ENCODE results near the gene SHB.

Gene SHB

DNA sequence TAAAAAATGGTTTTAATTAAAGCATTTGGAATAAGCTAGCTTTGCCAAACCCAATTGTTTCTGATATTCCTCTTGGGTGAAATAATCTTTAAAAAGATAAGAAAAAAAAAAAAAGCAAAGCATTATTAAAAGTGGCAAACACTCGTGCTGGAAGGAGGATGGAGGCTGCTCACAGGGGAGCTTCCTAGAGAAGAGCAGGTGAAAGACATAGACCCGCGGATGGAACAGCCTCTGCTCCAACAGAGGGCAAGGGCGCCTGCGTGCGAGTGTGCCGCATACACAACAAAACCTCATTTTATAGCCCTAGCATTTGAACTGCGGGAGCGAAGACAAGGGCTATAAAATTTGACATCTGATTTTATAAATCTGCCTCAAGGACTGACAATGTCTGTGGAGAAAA, 131.7 kb downstream of the SHB start:
- no peaks in the 10 kb centered on the region for H3K4me1 ChIP-seq (ENCODE audit: insufficient read depth, low read length, severe bottlenecking)
- no peak overlapping the region for H2AFZ ChIP-seq (ENCODE audit: low read length)
- no peaks in the 10 kb centered on the region for H3K27me3 ChIP-seq (ENCODE audit: insufficient read depth, low read length)
- H3K9me3 ChIP-seq (ENCODE audit: low read length) = no peaks in the 10 kb centered on the region
- no peak overlapping the region for H3K9ac ChIP-seq (ENCODE audit: low read length)
- TF ChIP-seq, protein P1, sequence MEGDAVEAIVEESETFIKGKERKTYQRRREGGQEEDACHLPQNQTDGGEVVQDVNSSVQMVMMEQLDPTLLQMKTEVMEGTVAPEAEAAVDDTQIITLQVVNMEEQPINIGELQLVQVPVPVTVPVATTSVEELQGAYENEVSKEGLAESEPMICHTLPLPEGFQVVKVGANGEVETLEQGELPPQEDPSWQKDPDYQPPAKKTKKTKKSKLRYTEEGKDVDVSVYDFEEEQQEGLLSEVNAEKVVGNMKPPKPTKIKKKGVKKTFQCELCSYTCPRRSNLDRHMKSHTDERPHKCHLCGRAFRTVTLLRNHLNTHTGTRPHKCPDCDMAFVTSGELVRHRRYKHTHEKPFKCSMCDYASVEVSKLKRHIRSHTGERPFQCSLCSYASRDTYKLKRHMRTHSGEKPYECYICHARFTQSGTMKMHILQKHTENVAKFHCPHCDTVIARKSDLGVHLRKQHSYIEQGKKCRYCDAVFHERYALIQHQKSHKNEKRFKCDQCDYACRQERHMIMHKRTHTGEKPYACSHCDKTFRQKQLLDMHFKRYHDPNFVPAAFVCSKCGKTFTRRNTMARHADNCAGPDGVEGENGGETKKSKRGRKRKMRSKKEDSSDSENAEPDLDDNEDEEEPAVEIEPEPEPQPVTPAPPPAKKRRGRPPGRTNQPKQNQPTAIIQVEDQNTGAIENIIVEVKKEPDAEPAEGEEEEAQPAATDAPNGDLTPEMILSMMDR (IDR thresholded peaks at IDR 0.05; ENCODE audit: low read length) = no peak
- TF ChIP-seq EZH2 (IDR thresholded peaks at IDR 0.05; ENCODE audit: borderline replicate concordance, low read length) = no peak
- H3F3A ChIP-seq (ENCODE audit: insufficient read depth, low read length) = no peaks in the 10 kb centered on the region
- H3K9me2 ChIP-seq (ENCODE audit: low read depth, low read length) = no peaks in the 10 kb centered on the region
- H3K79me2 ChIP-seq (ENCODE audit: insufficient read depth, low read length) = no peaks in the 10 kb centered on the region
- no peak overlapping the region for H3K4me3 ChIP-seq (ENCODE audit: low read depth, low read length, poor library complexity, severe bottlenecking)
- no peaks in the 10 kb centered on the region for H4K20me1 ChIP-seq (ENCODE audit: insufficient read depth, low read length)
- no peak overlapping the region for H3K27ac ChIP-seq (ENCODE audit: low read depth, low read length, poor library complexity, severe bottlenecking)
- no peaks in the 10 kb centered on the region for H3K36me3 ChIP-seq (ENCODE audit: insufficient read depth, low read length)
- no peak overlapping the region for H3K4me2 ChIP-seq (ENCODE audit: low read length)

GRCh38 chr9:37936965-37937364, 132.1 kb downstream of the SHB start:
- H3K4me1 ChIP-seq (ENCODE audit: insufficient read depth, low read length, severe bottlenecking) = no peaks in the 10 kb centered on the region
- no peaks in the 10 kb centered on the region for H3F3A ChIP-seq (ENCODE audit: insufficient read depth, low read length)
- no peak overlapping the region for H2AFZ ChIP-seq (ENCODE audit: low read length)
- no peak overlapping the region for H3K4me2 ChIP-seq (ENCODE audit: low read length)
- no peak overlapping the region for H3K9ac ChIP-seq (ENCODE audit: low read length)
- H3K27ac ChIP-seq (ENCODE audit: low read depth, low read length, poor library complexity, severe bottlenecking) = no peak overlapping the region
- no peaks in the 10 kb centered on the region for H3K9me2 ChIP-seq (ENCODE audit: low read depth, low read length)
- TF ChIP-seq, protein P1 (IDR thresholded peaks at IDR 0.05; ENCODE audit: low read length) = no peak
- no peak for TF ChIP-seq EZH2 (IDR thresholded peaks at IDR 0.05; ENCODE audit: borderline replicate concordance, low read length)
- H4K20me1 ChIP-seq (ENCODE audit: insufficient read depth, low read length) = no peaks in the 10 kb centered on the region
- H3K4me3 ChIP-seq (ENCODE audit: low read depth, low read length, poor library complexity, severe bottlenecking) = no peak overlapping the region
- no peaks in the 10 kb centered on the region for H3K79me2 ChIP-seq (ENCODE audit: insufficient read depth, low read length)
- H3K36me3 ChIP-seq (ENCODE audit: insufficient read depth, low read length) = no peaks in the 10 kb centered on the region
- no peaks in the 10 kb centered on the region for H3K27me3 ChIP-seq (ENCODE audit: insufficient read depth, low read length)
- H3K9me3 ChIP-seq (ENCODE audit: low read length) = no peaks in the 10 kb centered on the region

- H3K4me2 ChIP-seq (ENCODE audit: low read length) = no peak overlapping the region
- no peak overlapping the region for H3K4me3 ChIP-seq (ENCODE audit: low read depth, low read length, poor library complexity, severe bottlenecking)
- no peak overlapping the region for H2AFZ ChIP-seq (ENCODE audit: low read length)
- H3K9me2 ChIP-seq (ENCODE audit: low read depth, low read length) = no peaks in the 10 kb centered on the region
- no peaks in the 10 kb centered on the region for H4K20me1 ChIP-seq (ENCODE audit: insufficient read depth, low read length)
- H3K79me2 ChIP-seq (ENCODE audit: insufficient read depth, low read length) = no peaks in the 10 kb centered on the region
- no peaks in the 10 kb centered on the region for H3K4me1 ChIP-seq (ENCODE audit: insufficient read depth, low read length, severe bottlenecking)
- H3F3A ChIP-seq (ENCODE audit: insufficient read depth, low read length) = no peaks in the 10 kb centered on the region
- no peaks in the 10 kb centered on the region for H3K27me3 ChIP-seq (ENCODE audit: insufficient read depth, low read length)
- H3K36me3 ChIP-seq (ENCODE audit: insufficient read depth, low read length) = no peaks in the 10 kb centered on the region
- no peak for TF ChIP-seq EZH2 (IDR thresholded peaks at IDR 0.05; ENCODE audit: borderline replicate concordance, low read length)
- TF ChIP-seq, protein P1 (IDR thresholded peaks at IDR 0.05; ENCODE audit: low read length) = no peak
- H3K9ac ChIP-seq (ENCODE audit: low read length) = no peak overlapping the region
- no peak overlapping the region for H3K27ac ChIP-seq (ENCODE audit: low read depth, low read length, poor library complexity, severe bottlenecking)
- H3K9me3 ChIP-seq (ENCODE audit: low read length) = no peaks in the 10 kb centered on the region
Measured at GRCh38 chr9:37936376-37936775, 132.7 kb downstream of the SHB start.

All from OCI-LY1 (cell line).